Renal pelvis (tissue), 4 donors: ENCODE results near the gene LSM6. TPM values are rescaled to one million over a fixed set of nuclear protein-coding genes. Genes with fewer than 3 reads are reported as not detected.

ENCODE experiments used
- DNase-seq: peaks from one replicate; pipeline ENCODE4 v3.0.0-alpha.2; 2013
- polyA plus RNA-seq, 3 donors: library from polyadenylated mRNA; unstranded; fragments of 120-200 nt; gene quantifications; one replicate each; pipeline ENCODE4 v1.2.1, GENCODE V29; 2013; ENCODE audit not compliant: insufficient read length in 3 of 3

The LSM6 gene
- polyA plus RNA-seq, 3 donors: 57.8 to 60.3 (median 60.0) TPM

DNA sequence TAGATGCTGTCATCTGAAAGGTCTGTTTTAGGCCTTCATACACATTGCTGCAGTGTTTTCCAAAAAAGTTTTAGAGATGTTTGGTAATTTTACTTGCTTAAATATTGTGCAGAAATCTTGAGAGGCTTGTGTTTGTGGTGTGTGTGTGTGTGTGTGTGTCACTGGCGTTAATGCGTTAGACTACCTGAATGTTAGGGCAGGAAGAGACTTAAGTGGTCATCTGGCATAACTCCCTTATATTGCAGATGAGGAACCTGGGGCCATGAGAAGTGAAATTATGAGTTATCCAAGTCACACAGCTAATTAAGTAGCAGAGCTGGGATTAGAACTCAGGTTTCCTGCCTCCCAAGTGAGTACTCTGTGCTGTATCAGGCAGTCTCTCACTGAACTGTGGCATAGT, 1.4 kb downstream of the LSM6 start:
- no peak for DNase-seq

DNA sequence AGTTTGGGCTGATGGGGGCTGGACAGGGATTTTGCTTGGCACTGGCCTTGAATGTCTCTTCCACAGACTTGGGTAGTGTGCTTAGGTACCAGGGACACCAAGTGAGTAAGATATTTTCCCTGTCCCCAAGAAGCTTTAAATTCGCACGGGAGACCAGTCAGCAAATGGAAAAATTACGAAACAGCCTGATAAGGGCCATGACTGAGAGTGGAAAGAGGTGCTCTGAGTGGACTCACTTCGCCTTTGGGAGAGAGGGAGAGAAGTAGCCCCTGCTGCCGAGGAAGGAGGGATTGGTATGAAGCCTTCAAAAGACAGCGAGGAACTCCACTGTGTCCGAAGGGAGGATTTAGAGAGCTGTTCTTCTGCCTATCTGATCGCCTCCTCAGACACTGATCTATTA, 2.6 kb downstream of the LSM6 start:
- no peak for DNase-seq

DNA sequence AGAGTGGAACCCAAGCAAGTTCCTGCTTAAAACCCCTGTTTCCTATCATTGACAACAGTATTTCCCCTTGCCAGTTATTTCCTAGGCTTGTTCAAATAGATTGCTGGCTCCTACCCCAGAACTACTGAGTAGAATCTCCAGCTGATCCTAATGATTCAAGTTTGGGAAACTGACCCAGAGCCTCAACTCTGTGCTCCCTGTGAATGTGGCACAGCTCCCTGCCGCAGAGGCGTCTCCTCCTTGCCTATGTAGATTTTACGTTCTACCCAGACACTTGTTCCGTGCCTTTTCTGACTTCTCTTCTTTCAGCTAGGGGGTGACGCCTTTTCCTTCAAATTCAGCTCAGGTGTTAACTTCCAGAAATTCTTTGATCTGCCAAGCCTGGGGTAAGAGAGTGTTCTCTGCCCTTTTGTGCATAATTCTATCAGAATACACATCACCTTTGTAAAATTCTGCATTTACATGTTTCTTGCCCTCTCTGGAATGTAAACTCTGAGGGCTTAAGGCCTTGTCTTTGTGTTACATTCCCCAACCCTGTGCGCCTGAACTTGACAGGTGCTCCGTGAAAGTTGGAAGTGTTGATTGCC, 4.4 kb downstream of the LSM6 start:
- no peak for DNase-seq

DNA sequence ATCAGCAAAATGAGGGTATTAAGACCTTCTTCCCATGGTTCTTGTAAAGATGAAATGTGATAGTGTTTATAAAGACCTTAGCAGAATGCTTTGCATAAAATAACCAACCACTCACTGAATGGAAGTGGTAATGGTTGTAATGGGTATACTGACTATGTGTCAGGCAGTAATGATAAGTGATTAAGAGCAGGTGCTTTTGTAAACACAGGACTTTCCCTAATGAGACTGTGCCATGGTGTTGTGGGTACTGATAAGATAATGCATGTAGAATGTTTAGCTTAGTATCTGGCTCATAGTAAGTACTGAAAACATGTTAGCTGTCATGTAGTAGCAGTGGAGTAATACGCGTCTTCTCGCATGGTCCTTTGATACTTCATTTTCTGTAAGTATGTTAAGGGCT, 6.9 kb downstream of the LSM6 start:
- DNase-seq: no peak

DNA sequence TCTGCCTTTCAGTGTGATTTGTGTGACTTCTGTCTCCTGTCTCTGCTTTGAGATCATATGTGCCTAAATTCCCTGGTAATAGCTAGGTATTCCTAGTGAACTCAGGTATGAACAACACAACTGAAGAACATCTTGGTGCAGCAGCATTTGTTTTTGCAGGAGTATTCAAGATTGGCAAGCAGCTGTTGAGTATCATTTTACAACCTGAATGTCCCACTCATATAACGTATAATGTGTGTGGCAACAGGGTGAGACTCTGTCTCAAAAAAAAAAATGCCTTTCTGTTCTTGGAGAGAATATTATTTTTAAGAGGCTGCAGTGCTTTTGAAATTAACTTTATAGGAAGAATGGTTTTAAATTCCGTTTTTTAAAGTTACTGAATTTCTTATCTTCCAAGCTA, 7.7 kb downstream of the LSM6 start:
- DNase-seq: no peak

DNA sequence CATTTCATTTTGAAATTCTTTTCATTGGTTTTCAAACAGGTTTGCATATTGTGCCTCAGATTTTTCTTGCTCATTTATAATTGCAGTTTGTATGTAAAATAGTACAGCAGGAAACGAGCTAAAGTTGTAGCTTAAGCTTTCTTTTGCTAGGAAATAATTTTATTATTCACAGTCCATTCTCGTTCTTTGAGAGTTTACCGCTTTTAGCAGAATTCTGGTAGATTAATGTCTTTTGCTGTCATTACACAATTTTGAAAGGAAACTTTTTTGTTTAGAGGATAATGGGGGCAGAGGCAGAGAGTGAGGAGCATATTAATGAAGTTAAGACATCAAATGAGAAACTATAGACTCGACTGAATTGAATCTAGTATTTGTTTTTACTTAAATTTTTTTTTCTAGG, 10.5 kb downstream of the LSM6 start:
- DNase-seq: no peak

DNA sequence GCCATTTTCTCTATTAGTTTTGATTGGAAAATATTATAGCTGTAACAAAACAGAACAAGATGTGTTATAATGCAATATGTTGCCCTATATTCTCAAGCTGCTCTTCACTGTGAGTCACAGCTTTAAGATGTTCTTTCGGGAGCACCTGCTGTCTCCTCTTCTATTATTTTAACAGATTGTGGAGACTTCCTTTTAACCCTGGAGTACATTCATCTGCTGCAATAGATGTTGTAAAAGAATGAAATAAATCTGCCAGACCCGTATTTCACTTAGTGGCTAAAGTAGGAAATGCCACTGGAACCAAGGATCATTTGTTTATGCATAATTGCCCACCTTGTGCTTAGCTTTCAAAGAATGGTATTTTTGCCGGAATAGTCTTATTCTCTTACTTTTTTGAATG, 11.1 kb downstream of the LSM6 start:
- no peak for DNase-seq

DNA sequence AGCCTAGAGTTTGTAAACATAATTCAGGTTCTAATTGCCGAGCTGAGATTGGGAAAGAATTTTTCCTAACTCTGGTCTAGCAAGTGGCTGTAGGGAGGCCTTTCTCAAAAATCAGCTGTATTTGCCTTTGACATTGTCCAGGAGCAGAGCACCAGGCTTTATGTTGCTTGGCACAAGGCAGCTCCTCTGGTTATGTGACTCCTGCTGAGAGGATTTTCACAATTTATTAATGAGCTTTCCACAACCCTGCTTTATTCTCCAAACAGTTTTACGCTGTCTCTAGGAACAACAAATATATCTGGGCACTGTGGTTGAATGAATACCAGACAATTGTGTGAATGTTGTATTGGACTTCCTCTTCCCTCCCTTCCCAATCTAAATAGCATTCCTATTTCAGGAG, 14.9 kb downstream of the LSM6 start:
- DNase-seq: no peak

DNA sequence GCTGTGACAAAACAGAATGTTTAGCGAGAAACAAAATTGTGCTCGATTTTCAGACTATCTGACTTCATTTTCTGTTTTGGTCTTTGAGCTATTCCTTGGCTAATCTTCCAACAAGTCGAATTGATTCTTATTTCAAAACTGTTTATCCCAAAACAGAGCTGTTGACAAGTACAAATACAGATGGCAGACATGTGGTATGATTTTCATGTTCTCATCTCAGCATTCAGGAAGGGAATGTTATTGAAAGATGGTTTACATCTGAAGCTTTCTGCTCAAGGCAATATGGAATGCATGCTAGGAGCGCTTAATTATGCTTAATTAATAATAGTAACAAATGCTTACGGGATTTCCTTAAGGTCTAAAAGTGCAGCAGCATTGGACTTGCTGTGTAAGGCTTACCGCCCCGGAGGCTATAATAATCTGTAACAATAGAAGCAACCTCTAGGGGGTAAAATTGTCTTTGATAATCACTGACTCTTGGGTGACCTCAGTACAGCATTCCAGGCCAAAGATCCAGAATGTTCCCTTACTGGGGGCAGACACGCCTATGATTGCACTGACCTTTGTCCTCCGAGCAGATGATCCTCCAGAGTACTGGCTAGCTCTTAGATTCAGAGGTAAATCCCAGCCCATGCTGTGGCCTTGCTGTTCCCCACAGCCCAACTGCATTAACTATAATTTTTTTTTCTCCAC, 16.4 kb downstream of the LSM6 start:
- DNase-seq: no peak

DNA sequence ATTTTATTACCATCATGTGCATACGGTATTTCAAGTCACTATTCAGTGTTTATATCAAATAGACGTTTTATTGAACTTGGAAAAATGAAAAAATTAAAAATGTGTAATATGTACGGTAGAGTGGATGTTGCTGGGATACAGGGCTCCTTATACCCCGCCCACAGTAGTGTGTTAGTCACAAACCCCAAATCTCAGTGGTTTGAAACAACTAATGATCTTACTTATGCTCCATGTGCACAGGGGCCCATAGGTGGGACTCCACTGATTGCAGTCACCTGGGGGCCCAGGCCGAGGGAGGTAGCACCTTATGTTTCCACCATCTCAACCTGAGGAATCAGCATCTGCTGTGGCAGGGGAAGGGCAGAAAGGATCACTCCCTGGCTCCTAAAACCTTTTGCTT, 18.1 kb downstream of the LSM6 start:
- no peak for DNase-seq

DNA sequence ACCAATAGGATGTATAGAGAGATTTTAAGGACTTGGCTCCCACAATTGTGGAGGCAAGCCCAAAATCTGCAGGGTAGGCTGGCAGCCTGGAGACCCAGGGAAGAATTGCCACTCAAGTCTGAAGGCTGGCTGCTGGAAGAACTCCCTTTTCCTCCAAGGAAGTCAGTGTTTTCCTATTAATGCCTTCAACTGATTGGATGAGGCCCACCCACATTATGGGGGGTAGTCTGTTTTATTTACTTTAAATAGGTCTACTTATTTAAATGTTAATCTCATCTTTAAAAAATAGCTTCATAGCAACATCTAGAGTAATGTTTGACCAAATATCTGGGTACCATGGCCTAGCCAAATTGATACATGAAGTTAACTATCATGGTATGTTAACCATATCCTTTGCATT, 18.7 kb downstream of the LSM6 start:
- no peak for DNase-seq

DNA sequence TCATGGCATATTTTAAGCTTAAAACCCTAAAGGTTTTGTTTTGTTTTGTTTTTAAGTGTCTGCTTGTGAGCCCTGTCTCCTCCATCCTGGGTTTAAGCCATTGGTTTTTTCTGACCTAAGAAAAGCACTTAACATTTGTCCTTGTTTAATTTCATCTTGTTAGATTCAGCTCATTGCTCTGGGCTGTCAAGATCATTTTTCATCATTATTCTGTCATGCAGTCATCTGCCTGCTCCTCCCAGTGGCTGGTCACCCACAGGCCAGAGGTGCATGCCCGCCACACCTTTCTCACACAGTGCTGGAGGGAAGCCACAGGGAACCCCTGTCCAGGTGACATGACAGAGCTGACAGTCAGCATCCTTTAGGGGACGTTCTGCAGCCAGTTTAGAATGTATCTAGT, 27.1 kb downstream of the LSM6 start:
- no peak for DNase-seq

DNA sequence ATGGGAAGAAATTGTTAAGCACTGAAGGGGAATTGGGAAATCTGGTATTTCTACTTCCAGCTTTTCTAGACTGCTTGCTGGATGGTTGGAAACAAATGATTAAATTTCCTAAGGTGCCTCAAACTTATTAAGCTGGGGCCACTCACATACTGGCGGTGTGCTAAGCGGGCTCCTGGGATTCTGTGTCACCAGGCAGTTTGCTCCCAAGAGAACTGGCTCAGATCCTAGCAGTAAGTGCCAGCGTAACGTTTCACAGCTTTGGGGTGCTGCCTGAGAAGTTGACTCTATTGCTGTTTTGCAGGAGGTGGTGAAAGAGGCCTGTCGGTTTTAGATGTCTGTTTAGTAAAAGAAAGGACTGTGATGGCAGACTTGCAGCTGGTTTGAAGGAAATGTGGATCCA, 31.9 kb downstream of the LSM6 start:
- DNase-seq: no peak

DNA sequence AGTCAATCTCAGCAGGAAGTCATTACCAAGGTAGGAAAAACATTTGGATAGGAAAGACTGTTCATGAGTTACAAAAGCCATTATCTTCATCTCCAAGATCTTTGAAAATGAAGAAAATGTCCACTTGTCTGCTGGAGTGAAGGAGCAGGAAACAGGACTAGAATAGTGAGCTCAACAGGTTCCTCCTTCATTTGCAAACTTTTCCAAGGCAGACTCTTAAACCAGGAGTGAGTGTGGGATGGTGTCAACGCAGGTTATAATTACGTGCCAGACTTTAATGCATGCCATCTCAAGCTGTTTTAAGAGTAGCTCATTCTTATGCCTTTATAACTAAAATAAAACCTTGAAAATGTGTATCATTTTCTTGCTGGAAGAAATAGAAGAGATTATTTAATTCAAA, 35.4 kb downstream of the LSM6 start:
- no peak for DNase-seq

DNA sequence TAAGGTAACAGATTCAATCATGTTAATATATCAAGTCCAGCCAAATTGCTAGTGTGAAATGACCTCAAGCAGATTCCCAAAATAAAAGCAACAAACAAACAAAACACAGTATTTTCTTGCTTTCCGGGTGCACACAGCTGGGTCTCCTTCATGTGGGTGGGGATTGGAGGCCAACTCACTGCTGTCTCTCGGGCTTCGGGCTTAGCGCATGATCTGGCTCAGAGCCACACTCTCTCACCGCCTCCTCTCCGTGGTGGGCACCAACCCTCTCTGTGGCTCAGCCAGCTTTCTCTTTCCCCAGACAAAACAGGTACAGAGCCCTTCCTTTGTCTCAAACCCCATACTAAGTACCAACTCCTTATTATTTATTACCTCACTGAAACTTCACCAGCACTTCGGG, 35.9 kb downstream of the LSM6 start:
- no peak for DNase-seq

DNA sequence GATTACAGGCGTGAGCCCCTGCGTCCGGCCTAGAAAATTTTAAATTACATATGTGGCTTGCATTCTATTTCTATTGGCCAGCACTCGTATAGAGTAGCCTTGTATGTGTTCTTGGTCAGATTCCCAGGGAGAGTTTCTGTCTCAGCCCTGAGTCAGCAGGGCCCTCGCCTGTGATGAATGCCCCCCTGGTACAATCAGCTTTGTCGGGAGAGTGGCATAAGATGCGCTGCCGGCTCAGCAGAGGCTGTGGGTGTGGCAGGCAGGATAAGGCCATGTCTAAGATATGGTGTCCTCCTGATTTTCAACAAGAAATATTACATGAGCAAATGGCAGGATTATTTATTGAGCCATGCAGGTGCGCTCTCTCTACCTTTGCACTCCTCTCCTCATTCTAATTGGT, 37.3 kb downstream of the LSM6 start:
- DNase-seq: no peak

DNA sequence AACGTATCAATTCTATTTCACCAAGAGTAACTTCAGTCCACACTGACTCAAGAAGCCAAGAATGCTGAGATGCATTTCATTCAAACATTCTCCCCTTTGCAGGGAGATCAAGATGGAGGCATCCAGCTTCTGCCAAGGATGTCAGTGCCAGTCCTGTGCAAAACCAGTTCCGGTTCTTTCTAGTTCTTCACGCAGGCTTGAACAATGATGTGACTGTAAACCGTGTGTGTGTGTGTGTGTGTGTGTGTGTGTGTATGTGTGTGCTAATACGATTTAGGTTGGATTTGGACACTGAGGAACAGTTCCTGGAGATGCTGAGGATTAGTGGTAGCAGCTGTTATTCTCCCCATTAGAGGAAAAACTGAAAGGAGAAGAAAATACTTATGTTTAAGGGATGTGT, 38.7 kb downstream of the LSM6 start, which contains the start of gene REELD1:
Gene REELD1 (plus strand): TSS at position 301 of the 400 bp plus-strand sequence. CDS start 2,415 bp downstream, outside the sequence.
- DNase-seq: no peak

DNA sequence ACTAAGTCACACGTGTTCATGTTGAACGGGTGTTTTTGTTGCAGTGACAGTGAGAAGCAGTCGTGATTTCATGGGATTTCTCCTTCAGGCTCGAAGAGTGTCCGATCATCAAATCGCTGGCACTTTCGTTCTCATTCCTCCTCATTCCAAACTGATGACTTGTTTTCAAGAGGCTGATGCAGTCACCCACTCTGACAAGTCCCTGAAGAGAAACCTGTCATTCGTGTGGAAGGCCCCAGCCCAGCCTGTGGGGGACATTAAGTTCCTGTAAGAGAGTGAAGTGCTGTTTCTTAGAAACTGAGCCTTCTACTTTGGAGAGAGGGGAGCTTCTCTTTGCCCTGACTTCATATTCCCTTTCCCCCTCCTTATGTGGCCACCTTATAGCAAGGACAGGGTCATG, 46.8 kb downstream of the LSM6 start:
- no peak for DNase-seq

DNA sequence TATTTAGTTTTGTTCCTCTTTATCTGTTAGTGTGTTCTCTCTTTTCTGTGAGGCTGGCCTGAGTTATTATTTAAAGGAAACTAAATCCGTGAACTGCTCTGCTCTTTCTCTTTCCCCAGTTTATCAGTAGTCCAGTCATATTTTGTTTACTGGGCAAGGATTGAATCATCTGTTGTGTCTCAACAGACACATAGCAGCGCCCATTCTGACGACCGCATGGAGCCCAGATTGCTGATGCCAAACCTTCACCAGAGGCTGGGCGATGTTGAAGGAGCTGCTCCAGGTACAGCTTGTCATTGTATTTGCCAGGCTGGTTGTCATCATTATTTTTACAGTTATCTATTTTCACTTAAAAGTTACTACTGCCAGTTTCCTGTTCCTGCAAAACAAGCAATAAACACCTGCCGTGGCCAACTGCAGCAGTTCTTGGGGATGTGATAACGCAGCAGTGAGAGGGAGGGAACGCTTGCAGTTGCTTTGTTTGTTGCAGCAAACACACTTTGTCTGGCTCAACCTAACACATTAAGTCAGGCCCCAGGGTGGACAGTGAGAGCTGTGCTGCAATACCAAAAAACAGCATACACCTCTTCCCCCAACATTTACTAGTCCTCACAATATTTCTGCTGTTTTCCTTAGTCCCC, 48.9 kb downstream of the LSM6 start:
- DNase-seq: no peak

DNA sequence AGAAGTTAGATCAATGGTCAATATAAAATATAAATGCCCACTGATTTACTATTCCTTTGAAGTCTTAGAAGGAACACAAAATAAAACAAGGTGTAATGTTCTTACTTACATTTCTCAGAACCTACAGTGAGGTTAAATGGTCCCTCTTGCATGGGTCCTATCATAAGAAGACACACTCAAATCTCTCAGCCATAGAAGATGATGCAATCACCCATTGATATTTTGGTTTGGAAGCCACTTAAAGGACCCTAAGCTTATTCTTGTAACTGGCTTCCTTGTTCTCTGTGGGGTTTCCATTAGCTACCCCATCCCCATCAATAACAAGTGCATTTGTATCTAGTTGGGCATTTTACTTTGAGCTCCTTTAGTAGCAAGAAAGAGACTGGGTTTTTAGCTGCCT, 53.9 kb downstream of the LSM6 start:
- no peak for DNase-seq

DNA sequence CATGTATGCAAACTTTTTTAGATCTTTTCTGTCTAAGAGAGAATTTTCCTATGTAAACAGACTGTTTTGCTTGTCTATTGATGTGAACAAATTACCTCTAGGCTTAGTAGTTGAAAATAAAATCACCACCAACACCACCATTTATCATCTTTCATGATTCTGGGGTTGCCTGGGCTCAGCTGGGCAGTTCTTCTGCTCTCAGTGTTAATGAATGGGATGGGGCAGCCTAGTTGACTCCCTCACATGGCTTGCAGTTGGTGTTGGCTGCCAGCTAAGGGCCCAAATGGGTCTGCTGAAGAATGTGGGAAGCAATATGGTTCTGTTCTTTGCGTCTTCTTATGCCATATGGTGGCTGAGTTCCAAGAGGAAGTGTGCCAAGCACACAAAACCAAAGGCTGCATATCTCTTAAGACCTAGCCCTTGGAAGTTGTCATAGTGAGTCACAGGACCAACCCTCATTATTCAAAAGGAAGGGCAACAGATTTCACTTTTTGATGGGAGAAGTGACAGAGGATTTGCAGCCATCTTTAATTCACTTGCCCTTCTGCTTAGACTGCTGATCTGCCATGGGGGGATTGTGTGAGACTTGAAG, 56.7 kb downstream of the LSM6 start:
- no peak for DNase-seq

DNA sequence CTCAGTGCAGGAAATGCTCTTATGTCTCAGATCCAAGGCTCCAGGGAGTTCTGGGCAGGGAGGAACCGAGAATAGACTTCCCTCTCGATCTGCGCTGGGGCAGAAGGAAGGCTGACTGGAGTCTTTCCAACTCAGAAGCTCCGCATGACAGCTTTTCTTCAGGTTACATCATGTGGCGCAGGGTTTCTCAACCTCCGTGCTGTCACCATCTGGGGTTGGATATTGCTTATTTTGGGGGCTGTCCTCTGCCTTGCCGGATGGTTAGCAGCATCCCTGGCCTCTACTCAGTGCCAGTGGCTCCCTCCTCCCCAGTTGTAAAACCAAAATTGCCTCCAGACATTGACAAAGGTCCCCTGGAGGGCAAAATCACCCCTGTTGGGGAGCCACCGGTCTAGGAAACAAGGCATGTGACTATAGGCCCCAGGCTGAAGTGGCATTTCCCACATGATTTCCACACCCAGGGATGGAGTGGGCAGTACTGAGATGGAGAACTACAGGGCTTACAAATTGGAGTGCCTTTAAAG, 60.2 kb downstream of the LSM6 start:
- DNase-seq: no peak

DNA sequence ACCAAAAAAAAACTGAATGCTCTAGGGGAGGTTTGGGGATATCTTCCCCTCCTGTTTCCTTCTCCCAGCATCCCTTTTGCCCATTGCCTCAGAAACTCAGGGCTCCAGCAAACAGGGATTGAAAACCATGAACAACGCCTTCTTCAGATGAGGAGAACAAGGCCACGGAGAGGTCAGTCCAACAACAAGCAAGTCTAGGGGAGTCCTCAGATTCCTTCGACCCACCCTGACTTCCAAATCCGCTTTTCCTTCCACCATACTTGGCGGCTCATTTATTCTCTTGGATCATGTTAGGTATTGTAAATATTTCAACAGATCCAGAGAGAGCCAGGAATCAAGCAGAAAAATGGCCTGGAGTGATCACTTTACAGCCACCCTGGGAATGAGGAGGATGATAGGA, 60.7 kb downstream of the LSM6 start:
- no peak for DNase-seq
